Sigmoid colon (tissue), 7 donors: ENCODE data around the gene SPPL2B. TPM values are rescaled to one million over a fixed set of nuclear protein-coding genes. Genes with fewer than 3 reads are reported as not detected.
"Not testable (repeated sequence)": the region's sequence is repeated elsewhere in the genome, so short reads cannot be mapped to it uniquely, and the experiment has no call there.

Source experiments
- DNase-seq: peaks from one replicate; pipeline ENCODE4 v3.0.0-alpha.2; 2019
- H3K27ac ChIP-seq, 4 donors: fragments of 200-600 bp; sonication (generic); one replicate each; pipeline ENCODE4 v1.5.1; 2016 to 2019; ENCODE audit warnings: mild to moderate bottlenecking in 1 of 4
- H3K27me3 ChIP-seq, 3 donors: fragments of 200-600 bp; sonication (generic); one replicate each; pipeline ENCODE4 v1.5.1; 2019; ENCODE audit warnings: mild to moderate bottlenecking in 1 of 3
- H3K36me3 ChIP-seq, 4 donors: fragments of 200-600 bp; sonication (generic); one replicate each; pipeline ENCODE4 v1.5.1; 2016 to 2019
- H3K4me1 ChIP-seq, 4 donors: fragments of 200-600 bp; sonication (generic); one replicate each; pipeline ENCODE4 v1.5.1; 2017 to 2019
- H3K4me3 ChIP-seq, 4 donors: fragments of 200-600 bp; sonication (generic); one replicate each; pipeline ENCODE4 v1.5.1; 2017 to 2019; ENCODE audit warnings: mild to moderate bottlenecking in 2 of 4, moderate library complexity in 1 of 4
- H3K9me3 ChIP-seq, 4 donors: fragments of 200-600 bp in 3 of 4; sonication (generic) in 3 of 4; one replicate each; pipeline versions ENCODE4 v1.5.1 to v1.6.1; 2013 to 2019
- EP300 ChIP-seq, 4 donors: sonication (generic); formaldehyde crosslinking; IDR thresholded peaks; one replicate each; pipeline ENCODE4 v1.6.1; 2017; ENCODE audit warnings: antibody characterized with exemption in 4 of 4
- POLR2A ChIP-seq, 2 donors: fragments of 450-650 bp; IDR thresholded peaks; one replicate each; pipeline ENCODE4 v1.6.1; 2016; ENCODE audit warnings: antibody characterized with exemption in 2 of 2, mild to moderate bottlenecking in 2 of 2, moderate library complexity in 2 of 2
- POLR2AphosphoS5 ChIP-seq, 4 donors: sonication (generic); formaldehyde crosslinking; IDR thresholded peaks; one replicate each; pipeline ENCODE4 v1.6.1; 2017; ENCODE audit warnings: antibody characterized with exemption in 4 of 4
- WGBS, 2 donors: extraction: QIAGEN DNeasy Blood & Tissue Kit; methylation state at CpG; one replicate each; pipeline ENCODE4 v1.1.7; 2013; 5-methylcytosine and 5-hydroxymethylcytosine counted together
- intact Hi-C: fragments of 100-400 bp; cut with DNase I; formaldehyde crosslinking; loops from one replicate; pipeline ENCODE4 v1.15.1; 2023
- polyA plus RNA-seq, 3 donors: library from polyadenylated mRNA; stranded (reverse); fragments of 200-250 nt; gene quantifications; one replicate each; pipeline ENCODE4 v1.2.3, GENCODE V29; 2013
- total RNA-seq, 4 donors: library from RNA; depleted of rRNA; stranded (reverse); fragments of >200 nt; gene quantifications; one replicate each; pipeline ENCODE4 v1.1.0, GENCODE V29; 2016
- TF ChIP-seq, protein P1 (sequence below), 4 experiments: fragments of 450-650 bp in 3 of 4; fragments of 200-600 bp in 1 of 4; IDR thresholded peaks; one replicate each; pipeline ENCODE4 v1.5.1; 2016 to 2019; ENCODE audit warnings: antibody characterized with exemption in 4 of 4, mild to moderate bottlenecking in 3 of 4, moderate library complexity in 2 of 4
- donor health status: healthy with polysubstance abuse.
- donor health status: Bipolar disorder and iron deficiency.
- donor health status: healthy.

The SPPL2B gene, protein sequence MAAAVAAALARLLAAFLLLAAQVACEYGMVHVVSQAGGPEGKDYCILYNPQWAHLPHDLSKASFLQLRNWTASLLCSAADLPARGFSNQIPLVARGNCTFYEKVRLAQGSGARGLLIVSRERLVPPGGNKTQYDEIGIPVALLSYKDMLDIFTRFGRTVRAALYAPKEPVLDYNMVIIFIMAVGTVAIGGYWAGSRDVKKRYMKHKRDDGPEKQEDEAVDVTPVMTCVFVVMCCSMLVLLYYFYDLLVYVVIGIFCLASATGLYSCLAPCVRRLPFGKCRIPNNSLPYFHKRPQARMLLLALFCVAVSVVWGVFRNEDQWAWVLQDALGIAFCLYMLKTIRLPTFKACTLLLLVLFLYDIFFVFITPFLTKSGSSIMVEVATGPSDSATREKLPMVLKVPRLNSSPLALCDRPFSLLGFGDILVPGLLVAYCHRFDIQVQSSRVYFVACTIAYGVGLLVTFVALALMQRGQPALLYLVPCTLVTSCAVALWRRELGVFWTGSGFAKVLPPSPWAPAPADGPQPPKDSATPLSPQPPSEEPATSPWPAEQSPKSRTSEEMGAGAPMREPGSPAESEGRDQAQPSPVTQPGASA
- total RNA-seq, result 10 to 100 TPM; 14.6 to 47.4 (median 24.0) TPM
- polyA plus RNA-seq, result 100 to 1,000 TPM in 1 of 3 donors, 10 to 100 TPM in 1, 1 to 10 TPM in 1; 6.0 to 145 (median 12.0) TPM

DNA sequence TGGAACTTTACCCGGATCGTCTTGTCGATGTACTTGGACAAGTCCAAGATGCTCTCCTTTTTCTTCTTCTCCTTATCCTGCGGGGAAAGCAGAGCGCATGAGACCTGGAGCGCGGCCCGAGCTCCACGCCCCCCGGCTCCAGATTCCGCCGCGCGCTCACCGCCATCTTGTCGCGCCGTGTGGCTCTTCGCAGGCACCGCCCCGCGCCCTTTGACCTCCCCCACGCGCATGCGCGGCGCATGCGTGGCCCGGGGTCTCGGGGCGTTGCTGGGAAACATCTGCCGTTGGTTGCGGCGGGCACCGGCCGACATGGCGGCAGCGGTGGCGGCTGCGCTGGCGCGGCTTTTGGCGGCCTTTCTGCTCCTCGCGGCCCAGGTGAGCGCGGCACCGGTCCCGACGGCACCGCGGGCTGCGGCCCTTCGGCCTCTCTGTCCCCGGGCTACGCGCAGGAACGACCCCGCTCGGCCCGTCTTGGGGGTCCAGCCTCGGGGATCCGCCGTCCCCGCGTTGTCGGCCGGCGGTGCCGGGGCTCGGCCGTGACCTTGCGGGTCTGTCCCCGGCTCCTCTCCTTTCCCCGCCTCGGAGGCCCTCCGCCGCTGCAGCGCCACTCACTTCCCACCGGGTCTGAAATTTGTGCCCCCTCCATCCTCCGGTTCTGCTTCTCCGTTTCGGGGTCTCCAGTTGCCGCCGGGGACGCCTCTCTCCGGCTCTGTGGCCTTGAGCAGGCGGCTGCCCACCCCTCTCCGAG lies at the start of gene SPPL2B, which contains the start of gene LSM7:
Gene SPPL2B (plus strand): TSS at position 284 of the 748 bp plus-strand sequence. CDS start 26 bp downstream, at position 310.
Gene LSM7 (minus strand): TSS at position 186 of the 748 bp plus-strand sequence. CDS start 20 bp downstream, at position 166.
- intact Hi-C loops, result loop anchor here (5.0 kb wide), 2 partner anchors 56 to 176 kb away; partner anchors contain the start of gene AP3D1
- peak within 1 kb of the TSS; percentile 80 to 98 (median 90) for H3K4me3 ChIP-seq
- peaks cover 0 to 20% (median 8%) of the 10 kb centered on the region in 4 donors for H3K36me3 ChIP-seq
- peak within 1 kb of the TSS; percentile 73 to 88 (median 82) for H3K27ac ChIP-seq
- DNase-seq, result peak; percentile 95
- H3K4me1 ChIP-seq, result peaks cover 0 to 65% (median 57%) of the 10 kb centered on the region in 4 donors
- TF ChIP-seq POLR2AphosphoS5 (IDR thresholded peaks at IDR 0.05) (peak; percentile 59 to 88 (median 88)), EP300 (IDR thresholded peaks at IDR 0.05) (no peak), POLR2A (IDR thresholded peaks at IDR 0.05) (peak; percentile 34 to 59)
- TF ChIP-seq, protein P1, sequence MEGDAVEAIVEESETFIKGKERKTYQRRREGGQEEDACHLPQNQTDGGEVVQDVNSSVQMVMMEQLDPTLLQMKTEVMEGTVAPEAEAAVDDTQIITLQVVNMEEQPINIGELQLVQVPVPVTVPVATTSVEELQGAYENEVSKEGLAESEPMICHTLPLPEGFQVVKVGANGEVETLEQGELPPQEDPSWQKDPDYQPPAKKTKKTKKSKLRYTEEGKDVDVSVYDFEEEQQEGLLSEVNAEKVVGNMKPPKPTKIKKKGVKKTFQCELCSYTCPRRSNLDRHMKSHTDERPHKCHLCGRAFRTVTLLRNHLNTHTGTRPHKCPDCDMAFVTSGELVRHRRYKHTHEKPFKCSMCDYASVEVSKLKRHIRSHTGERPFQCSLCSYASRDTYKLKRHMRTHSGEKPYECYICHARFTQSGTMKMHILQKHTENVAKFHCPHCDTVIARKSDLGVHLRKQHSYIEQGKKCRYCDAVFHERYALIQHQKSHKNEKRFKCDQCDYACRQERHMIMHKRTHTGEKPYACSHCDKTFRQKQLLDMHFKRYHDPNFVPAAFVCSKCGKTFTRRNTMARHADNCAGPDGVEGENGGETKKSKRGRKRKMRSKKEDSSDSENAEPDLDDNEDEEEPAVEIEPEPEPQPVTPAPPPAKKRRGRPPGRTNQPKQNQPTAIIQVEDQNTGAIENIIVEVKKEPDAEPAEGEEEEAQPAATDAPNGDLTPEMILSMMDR (IDR thresholded peaks at IDR 0.05), result no peak
- H3K9me3 ChIP-seq, result no peaks in the 10 kb centered on the region
- 0% methylated on average over 89 of the region's 89 CpGs for WGBS, 2 donors
- H3K27me3 ChIP-seq, result no peaks in the 10 kb centered on the region

DNA sequence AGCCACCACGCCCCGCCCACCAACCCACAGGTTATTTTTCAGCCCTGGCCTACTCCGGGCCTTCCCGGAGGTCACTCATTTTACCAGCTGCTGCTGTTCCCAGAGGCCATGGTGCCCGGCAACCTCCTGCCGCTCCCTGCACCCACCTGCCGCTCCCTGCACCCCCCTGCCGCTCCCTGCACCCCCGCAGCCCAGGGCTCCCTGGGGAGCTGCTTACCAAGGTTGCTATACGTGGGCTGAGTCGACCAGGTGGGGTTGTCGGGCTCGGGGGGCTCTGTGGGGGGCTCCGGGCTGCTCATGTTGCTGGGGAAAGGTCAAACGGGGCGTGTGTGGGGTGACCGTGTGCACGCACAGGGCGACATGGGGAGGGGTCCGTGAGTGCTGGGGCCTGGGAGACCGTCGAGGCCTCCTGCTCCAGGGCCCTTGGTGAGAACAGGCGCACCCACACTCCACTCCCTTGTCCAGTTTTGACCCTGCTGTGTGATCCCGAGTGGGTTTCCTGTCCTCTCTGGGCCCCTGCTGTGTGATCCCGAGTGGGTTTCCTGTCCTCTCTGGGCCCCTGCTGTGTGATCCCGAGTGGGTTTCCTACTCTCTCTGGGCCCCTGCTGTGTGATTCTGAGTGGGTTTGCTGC lies 47.7 kb upstream of the SPPL2B start:
- Histone ChIP-seq H3K9me3 (no peaks in the 10 kb centered on the region), H3K4me1 (peaks cover 0 to 23% (median 20%) of the 10 kb centered on the region in 4 donors), H3K36me3 (peaks cover 0 to 9% (median 3%) of the 10 kb centered on the region in 4 donors), H3K27ac (no peak overlapping the region), H3K27me3 (peaks cover 0 to 5% (median 0%) of the 10 kb centered on the region in 3 donors), H3K4me3 (no peak overlapping the region)
- 46 to 71% methylated on average over 26 of the region's 26 CpGs for WGBS, 2 donors
- no peak for DNase-seq
- intact Hi-C loops, result no loop called here
- TF ChIP-seq, protein P1 (IDR thresholded peaks at IDR 0.05), result no peak
- no peak for TF ChIP-seq EP300 (IDR thresholded peaks at IDR 0.05)
- no peak for TF ChIP-seq POLR2AphosphoS5 (IDR thresholded peaks at IDR 0.05)
- TF ChIP-seq POLR2A (IDR thresholded peaks at IDR 0.05), result no peak

DNA sequence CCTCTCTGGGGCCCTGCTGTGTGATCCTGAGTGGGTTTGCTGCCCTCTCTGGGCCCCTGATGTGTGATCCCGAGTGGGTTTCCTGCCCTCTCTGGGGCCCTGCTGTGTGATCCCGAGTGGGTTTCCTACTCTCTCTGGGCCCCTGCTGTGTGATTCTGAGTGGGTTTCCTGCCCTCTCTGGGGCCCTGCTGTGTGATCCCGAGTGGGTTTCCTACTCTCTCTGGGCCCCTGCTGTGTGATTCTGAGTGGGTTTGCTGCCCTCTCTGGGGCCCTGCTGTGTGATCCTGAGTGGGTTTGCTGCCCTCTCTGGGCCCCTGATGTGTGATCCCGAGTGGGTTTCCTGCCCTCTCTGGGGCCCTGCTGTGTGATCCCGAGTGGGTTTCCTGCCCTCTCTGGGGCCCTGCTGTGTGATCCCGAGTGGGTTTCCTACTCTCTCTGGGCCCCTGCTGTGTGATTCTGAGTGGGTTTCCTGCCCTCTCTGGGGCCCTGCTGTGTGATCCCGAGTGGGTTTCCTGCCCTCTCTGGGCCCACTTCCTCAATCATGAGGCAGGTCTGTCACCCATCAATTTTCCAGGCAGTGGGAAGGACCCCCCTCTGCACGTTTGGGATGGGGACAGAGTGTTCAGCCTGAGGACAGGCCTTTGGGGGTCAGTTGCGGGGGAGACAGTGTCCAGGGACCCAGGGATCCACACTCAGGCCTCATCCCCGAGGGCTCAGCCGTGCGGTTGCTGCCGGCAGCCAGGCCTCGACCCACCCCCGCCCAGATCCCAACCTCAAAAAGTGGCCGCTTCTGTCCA lies 47.0 kb upstream of the SPPL2B start:
- intact Hi-C loops, H3K9me3 ChIP-seq, H3K27me3 ChIP-seq, H3K36me3 ChIP-seq, DNase-seq: not testable (repeated sequence)
- peak overlapping the region in 3 of 4 donors; percentile 25 to 39 (median 39) for H3K4me3 ChIP-seq
- peaks cover 0 to 16% (median 13%) of the 10 kb centered on the region in 4 donors for H3K4me1 ChIP-seq
- WGBS, 2 donors, result 20 to 27% methylated on average over 16 of the region's 16 CpGs
- H3K27ac ChIP-seq, result peak overlapping the region in 2 of 4 donors; percentile 33 to 40

DNA sequence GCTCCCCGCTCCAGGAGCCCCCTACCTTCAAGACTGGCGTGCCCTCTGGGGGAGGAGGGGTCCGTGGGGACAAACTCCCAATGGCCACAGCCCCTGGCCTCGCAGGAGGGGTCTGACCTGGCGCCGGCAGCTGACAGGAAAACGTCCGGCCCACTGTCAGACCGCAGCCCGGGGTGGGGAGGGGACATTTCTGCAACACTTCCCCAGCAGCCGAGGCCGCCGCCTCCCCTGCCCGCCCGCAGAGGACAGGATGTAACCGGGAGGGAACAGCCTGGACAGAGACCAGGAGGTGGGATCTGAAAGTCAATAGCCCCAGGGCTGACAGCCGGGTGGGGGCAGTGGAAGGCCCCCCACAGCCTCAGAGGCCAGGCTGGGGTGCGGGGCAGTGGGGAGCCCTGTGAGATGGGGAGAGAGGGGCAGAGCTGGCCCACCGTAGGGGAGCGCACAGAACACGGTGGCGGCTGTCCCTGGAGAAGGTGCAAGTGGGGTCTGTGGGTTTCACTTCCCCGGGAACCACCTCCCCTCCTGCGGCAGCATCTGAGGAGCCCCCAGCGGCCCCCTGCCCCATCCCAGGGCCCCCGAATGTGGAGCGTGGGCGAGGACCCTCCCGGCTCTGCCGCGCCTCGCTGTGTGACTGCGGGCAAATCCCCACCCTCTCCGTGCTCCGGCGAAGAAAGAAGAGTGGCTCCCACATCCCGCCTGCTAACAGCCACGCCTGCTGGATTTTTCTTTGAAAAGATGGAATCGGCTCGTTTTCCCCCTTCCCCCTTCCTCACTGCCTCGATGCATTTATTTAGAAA lies 46.2 kb upstream of the SPPL2B start, which contains the start of gene PEAK3:
Gene PEAK3 (minus strand): TSS at position 114 of the 800 bp plus-strand sequence. CDS start 1,244 bp downstream, outside the sequence.
- peak within 1 kb of the TSS in 3 of 4 donors; percentile 25 to 39 (median 39) for H3K4me3 ChIP-seq
- no peaks in the 10 kb centered on the region for H3K9me3 ChIP-seq
- H3K4me1 ChIP-seq, result peaks cover 0 to 15% (median 12%) of the 10 kb centered on the region in 4 donors
- H3K27ac ChIP-seq, result peak within 1 kb of the TSS in 2 of 4 donors; percentile 33 to 40
- WGBS, 2 donors, result 8 to 10% methylated on average over 41 of the region's 41 CpGs
- H3K27me3 ChIP-seq, result peaks cover 0 to 5% (median 0%) of the 10 kb centered on the region in 3 donors
- peak; percentile 89 for DNase-seq
- TF ChIP-seq, protein P1 (IDR thresholded peaks at IDR 0.05), result no peak
- TF ChIP-seq EP300 (IDR thresholded peaks at IDR 0.05), result no peak
- no peak for TF ChIP-seq POLR2A (IDR thresholded peaks at IDR 0.05)
- TF ChIP-seq POLR2AphosphoS5 (IDR thresholded peaks at IDR 0.05), result peak in 3 of 4 donors; percentile 7 to 18 (median 13)
- intact Hi-C loops, result no loop called here
- no peaks in the 10 kb centered on the region for H3K36me3 ChIP-seq
